Suprapubic skin (tissue), 3 donors: ENCODE data around the gene MBD3L2B.

Experiments used
- CTCF ChIP-seq, 2 donors: fragments of 200-600 bp in 1 of 2; fragments of 450-650 bp in 1 of 2; sonication (generic) in 1 of 2; IDR thresholded peaks; one replicate each; pipeline ENCODE4 v1.5.1; 2016 to 2019; ENCODE audit warnings: antibody characterized with exemption in 2 of 2, mild to moderate bottlenecking in 1 of 2, moderate library complexity in 1 of 2
- POLR2A ChIP-seq, 2 donors: fragments of 450-650 bp; IDR thresholded peaks; one replicate each; pipeline ENCODE4 v1.6.1; 2017; ENCODE audit warnings: antibody characterized with exemption in 2 of 2, mild to moderate bottlenecking in 2 of 2, moderate library complexity in 2 of 2

- TF ChIP-seq CTCF (IDR thresholded peaks at IDR 0.05) (no peak), POLR2A (IDR thresholded peaks at IDR 0.05) (no peak)
These were observed 48.6 kb upstream of the MBD3L2B start for GRCh38 chr19:7069904-7070226.
